ENCODE measurements around the gene FDX2.

FDX2 gene

DNA sequence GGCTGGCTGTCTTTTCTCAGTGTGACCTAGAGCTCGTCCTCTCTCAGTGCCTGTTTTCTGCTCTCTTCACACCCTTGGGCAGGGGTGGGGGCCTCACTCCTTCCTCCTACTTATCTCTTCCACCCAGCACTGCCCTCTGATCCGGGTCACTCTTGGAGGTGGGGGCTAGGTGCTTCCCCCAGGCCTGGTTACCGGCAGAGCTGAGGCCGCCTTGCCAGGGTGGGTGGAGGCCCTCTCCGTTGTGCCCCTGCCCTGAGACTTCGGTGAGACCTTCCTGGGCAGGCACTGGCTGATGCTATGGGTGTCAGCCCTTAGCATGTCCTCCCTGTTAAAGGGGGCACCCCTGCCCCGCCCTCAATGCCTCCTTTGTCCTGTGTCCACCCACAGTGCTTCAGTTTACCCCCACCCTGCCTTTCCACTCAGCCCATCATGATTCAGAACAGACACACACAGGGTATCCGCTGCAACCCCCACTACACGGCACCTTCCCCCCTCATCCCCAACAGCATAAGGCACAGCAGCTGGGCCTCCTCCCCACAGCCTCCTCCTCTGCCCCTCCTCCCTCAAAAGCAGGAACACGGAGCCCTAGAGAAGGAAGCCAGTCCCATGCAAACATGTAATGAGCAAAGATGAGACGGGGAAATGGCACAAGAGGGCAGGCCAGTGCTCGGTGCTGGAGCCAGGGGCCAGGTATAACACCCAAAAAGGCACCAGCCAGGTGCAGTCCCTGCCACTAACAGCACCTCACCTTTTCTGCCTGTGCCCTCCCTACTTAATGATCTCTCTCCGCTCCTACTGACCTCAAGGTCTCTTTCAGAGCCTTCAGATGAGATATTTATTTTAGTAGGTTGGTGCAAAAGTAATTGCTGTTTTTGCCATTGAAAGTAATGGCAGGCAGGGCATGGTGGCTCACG lies 16.0 kb downstream of the FDX2 start:
- H3K4me3 ChIP-seq (ENCODE audit: low read depth, low read length): no peak overlapping the region

GRCh38 chr19:10295847-10296591 lies 19.8 kb downstream of the FDX2 start:
- H3K4me3 ChIP-seq (ENCODE audit: low read depth, low read length): no peak overlapping the region

DNA sequence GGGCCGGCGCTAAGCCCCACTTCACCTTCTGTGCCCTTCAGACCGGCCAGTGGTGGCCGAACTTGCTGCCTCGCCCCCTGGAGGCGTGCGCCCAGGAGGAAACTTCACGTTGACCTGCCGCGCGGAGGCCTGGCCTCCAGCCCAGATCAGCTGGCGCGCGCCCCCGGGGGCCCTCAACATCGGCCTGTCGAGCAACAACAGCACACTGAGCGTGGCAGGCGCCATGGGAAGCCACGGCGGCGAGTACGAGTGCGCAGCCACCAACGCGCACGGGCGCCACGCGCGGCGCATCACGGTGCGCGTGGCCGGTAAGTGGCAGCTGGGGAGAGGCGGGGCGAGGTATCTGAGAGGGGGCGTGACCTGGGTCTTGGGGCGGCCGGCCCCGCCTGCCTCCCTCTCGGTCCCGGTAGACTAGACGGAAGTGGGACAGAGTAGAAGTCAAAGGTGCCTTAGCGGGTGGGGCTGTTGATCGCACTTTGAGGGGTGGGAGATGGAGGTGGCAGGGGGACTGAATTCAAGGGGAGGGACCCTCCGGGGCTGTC lies 20.4 kb downstream of the FDX2 start:
- no peak overlapping the region for H3K4me3 ChIP-seq (ENCODE audit: low read depth, low read length)

GRCh38 chr19:10294368-10294697 lies 21.5 kb downstream of the FDX2 start:
- no peak overlapping the region for H3K4me3 ChIP-seq (ENCODE audit: low read depth, low read length)

- H3K4me3 ChIP-seq (ENCODE audit: low read depth, low read length): no peak overlapping the region
Observed at GRCh38 chr19:10293637-10294367, 22.0 kb downstream of the FDX2 start.

- H3K4me3 ChIP-seq (ENCODE audit: low read depth, low read length): peak overlapping the region; percentile 28
Observed at GRCh38 chr19:10292789-10293636, 22.8 kb downstream of the FDX2 start.

GRCh38 chr19:10292206-10292788 lies 23.5 kb downstream of the FDX2 start:
- peak overlapping the region; percentile 28 for H3K4me3 ChIP-seq (ENCODE audit: low read depth, low read length)

- no peak overlapping the region for H3K4me3 ChIP-seq (ENCODE audit: low read depth, low read length)
Observed at GRCh38 chr19:10291554-10292205, 24.1 kb downstream of the FDX2 start.

DNA sequence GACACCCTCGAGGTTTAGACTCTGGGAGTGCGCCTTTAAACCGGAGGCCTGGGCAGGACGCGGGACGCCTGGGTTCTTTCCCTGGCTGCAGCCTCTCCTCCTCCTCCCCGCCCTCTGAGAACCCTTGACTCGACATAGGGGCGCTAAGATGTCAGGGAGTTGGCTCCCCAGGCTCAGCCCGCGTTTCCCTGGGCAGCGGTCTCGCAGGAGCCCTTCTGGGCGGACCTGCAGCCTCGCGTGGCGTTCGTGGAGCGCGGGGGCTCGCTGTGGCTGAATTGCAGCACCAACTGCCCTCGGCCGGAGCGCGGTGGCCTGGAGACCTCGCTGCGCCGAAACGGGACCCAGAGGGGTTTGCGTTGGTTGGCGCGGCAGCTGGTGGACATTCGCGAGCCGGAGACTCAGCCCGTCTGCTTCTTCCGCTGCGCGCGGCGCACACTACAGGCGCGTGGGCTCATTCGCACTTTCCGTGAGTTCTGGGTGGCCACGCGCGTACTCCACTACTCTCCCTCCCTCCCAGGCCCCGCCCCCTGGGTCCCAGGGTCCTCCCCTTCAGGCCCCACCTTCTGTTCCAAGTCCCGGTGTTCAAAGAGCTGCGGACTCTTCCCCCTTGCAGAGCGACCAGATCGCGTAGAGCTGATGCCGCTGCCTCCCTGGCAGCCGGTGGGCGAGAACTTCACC lies 24.8 kb downstream of the FDX2 start:
- peak overlapping the region; percentile 31 for H3K4me3 ChIP-seq (ENCODE audit: low read depth, low read length)

DNA sequence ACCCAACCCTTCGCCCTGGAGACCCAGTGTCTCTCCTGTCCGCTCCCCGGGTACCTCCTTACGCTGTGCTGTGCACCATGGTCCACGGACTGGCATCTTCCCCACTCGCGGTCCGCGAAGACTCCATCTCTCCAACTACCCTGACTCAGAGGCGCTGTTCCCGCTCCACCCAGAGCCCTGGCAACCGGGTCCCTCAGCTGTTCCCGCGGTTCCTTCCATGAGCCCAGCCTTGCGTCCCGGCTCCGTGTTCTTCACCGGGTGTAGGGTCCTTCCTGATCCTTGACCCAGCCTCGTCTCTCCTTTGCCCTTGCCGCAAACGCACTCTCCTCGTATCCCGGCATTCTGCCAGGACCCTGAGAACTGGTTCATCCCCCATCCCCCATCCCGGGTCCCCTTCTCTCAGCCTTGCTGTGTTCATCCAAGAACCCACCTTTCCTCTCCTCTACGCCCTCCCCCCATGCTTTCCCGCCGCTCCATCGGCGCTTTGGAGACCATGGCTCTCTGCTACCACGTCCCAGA lies 25.4 kb downstream of the FDX2 start:
- peak overlapping the region; percentile 41 for H3K4me3 ChIP-seq (ENCODE audit: low read depth, low read length)

- H3K4me3 ChIP-seq (ENCODE audit: low read depth, low read length): peak within 1 kb of the TSS; percentile 41
Observed at GRCh38 chr19:10289836-10290356, 25.9 kb downstream of the FDX2 start, which contains the start of gene ICAM5. TSS of gene ICAM5 (plus strand) at chr19:10289952. CDS start at chr19:10290044, 92 bp downstream.

DNA sequence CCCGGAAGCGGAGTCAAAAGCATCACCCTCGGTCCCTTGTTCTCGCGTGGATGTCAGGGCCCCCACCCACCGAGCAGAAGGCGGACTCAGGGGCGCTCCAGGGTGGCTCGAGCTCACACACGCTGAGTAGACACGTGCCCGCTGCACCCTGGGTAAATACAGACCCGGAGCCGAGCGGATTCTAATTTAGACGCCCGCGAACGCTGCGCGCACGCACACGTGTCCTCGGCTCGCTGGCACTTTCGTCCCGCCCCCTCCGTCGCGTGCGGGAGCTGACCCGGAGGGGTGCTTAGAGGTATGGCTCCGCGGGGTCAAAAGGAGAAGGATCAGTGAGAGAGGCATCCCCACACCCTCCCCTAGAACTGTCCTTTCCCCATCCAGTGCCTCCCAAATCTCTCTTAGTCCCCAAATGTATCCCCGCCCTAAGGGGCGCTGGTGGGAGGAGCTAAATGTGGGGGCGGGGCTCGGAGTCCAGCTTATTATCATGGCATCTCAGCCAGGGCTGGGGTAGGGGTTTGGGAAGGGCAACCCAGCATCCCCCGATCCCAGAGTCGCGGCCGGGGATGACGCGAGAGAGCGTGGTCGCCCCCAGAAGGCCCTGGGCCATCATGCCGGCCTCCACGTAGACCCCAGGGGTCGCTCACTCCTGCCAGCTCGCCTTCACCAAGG lies 26.5 kb downstream of the FDX2 start:
- H3K4me3 ChIP-seq (ENCODE audit: low read depth, low read length): peak overlapping the region; percentile 41

- peak overlapping the region; percentile 41 for H3K4me3 ChIP-seq (ENCODE audit: low read depth, low read length)
Observed at GRCh38 chr19:10288662-10289166, 27.1 kb downstream of the FDX2 start.

GRCh38 chr19:10286803-10287737 lies 28.7 kb downstream of the FDX2 start, which contains the start of gene ICAM4:
TSS of gene ICAM4 (plus strand) at chr19:10286955. CDS start at chr19:10287013, 58 bp downstream.
- H3K4me3 ChIP-seq (ENCODE audit: low read depth, low read length): peak within 1 kb of the TSS; percentile 24

DNA sequence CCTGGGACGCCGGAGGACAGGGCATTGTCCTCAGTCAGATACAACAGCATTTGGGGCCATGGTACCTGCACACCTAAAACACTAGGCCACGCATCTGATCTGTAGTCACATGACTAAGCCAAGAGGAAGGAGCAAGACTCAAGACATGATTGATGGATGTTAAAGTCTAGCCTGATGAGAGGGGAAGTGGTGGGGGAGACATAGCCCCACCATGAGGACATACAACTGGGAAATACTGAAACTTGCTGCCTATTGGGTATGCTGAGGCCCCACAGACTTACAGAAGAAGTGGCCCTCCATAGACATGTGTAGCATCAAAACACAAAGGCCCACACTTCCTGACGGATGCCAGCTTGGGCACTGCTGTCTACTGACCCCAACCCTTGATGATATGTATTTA lies 30.4 kb downstream of the FDX2 start:
- no peak overlapping the region for H3K4me3 ChIP-seq (ENCODE audit: low read depth, low read length)

GRCh38 chr19:10284960-10285278 lies 30.9 kb downstream of the FDX2 start:
- H3K4me3 ChIP-seq (ENCODE audit: low read depth, low read length): no peak overlapping the region

Data from iPS-11a (cell line).